C4-2B (cell line): ENCODE results near the gene FAM89A.
"Not testable (repeated sequence)": the region's sequence is repeated elsewhere in the genome, so short reads cannot be mapped to it uniquely, and the experiment has no call there.

ENCODE experiments used
- H3K27ac ChIP-seq: fragments of 450-650 bp; 2 replicates; pipeline ENCODE4 v1.5.1; 2017
- CTCF ChIP-seq: fragments of 450-650 bp; conservative IDR thresholded peaks from 2 replicates; pipeline ENCODE4 v1.5.1; 2017; ENCODE audit warnings: mild to moderate bottlenecking
- ZFX ChIP-seq: fragments of 450-650 bp; IDR thresholded peaks from 2 replicates; pipeline ENCODE4 v1.6.1; 2017

FAM89A gene

GRCh38 chr1:231013391-231014015 lies 26.6 kb downstream of the FAM89A start:
- H3K27ac ChIP-seq = no peak overlapping the region
- TF ChIP-seq ZFX = no peak
- no peak for TF ChIP-seq CTCF

- TF ChIP-seq ZFX (no peak), CTCF (no peak)
- H3K27ac ChIP-seq = no peak overlapping the region
These were observed 28.1 kb downstream of the FAM89A start for GRCh38 chr1:231011963-231012362.

GRCh38 chr1:231011360-231011759 lies 28.7 kb downstream of the FAM89A start:
- H3K27ac ChIP-seq = no peak overlapping the region
- TF ChIP-seq CTCF = no peak
- TF ChIP-seq ZFX = no peak

- not testable (repeated sequence) for H3K27ac ChIP-seq
These were observed 32.5 kb downstream of the FAM89A start for GRCh38 chr1:231007535-231007934.

- TF ChIP-seq ZFX = no peak
- TF ChIP-seq CTCF = no peak
- H3K27ac ChIP-seq = no peak overlapping the region
These were observed 38.2 kb downstream of the FAM89A start for GRCh38 chr1:231001892-231002291.

GRCh38 chr1:231000639-231001038 lies 39.4 kb downstream of the FAM89A start:
- TF ChIP-seq ZFX (no peak), CTCF (no peak)
- H3K27ac ChIP-seq = no peak overlapping the region

GRCh38 chr1:231000201-231000600 lies 39.9 kb downstream of the FAM89A start:
- H3K27ac ChIP-seq = no peak overlapping the region

GRCh38 chr1:230994860-230995259 lies 45.2 kb downstream of the FAM89A start:
- no peak for TF ChIP-seq ZFX
- TF ChIP-seq CTCF = no peak

More at GRCh38 chr1:231000201-231000600, 39.9 kb downstream of the FAM89A start:
- TF ChIP-seq ZFX = no peak

More at GRCh38 chr1:230994860-230995259, 45.2 kb downstream of the FAM89A start:
- H3K27ac ChIP-seq = no peak overlapping the region
